ENCODE data around the gene NRK.
A peak's percentile ranks its signal among the peaks of the same experiment; 100 is the strongest.
"Not testable (repeated sequence)": the region's sequence is repeated elsewhere in the genome, so short reads cannot be mapped to it uniquely, and the experiment has no call there.

Gene NRK, protein sequence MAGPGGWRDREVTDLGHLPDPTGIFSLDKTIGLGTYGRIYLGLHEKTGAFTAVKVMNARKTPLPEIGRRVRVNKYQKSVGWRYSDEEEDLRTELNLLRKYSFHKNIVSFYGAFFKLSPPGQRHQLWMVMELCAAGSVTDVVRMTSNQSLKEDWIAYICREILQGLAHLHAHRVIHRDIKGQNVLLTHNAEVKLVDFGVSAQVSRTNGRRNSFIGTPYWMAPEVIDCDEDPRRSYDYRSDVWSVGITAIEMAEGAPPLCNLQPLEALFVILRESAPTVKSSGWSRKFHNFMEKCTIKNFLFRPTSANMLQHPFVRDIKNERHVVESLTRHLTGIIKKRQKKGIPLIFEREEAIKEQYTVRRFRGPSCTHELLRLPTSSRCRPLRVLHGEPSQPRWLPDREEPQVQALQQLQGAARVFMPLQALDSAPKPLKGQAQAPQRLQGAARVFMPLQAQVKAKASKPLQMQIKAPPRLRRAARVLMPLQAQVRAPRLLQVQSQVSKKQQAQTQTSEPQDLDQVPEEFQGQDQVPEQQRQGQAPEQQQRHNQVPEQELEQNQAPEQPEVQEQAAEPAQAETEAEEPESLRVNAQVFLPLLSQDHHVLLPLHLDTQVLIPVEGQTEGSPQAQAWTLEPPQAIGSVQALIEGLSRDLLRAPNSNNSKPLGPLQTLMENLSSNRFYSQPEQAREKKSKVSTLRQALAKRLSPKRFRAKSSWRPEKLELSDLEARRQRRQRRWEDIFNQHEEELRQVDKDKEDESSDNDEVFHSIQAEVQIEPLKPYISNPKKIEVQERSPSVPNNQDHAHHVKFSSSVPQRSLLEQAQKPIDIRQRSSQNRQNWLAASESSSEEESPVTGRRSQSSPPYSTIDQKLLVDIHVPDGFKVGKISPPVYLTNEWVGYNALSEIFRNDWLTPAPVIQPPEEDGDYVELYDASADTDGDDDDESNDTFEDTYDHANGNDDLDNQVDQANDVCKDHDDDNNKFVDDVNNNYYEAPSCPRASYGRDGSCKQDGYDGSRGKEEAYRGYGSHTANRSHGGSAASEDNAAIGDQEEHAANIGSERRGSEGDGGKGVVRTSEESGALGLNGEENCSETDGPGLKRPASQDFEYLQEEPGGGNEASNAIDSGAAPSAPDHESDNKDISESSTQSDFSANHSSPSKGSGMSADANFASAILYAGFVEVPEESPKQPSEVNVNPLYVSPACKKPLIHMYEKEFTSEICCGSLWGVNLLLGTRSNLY (N-terminal part only)

DNA sequence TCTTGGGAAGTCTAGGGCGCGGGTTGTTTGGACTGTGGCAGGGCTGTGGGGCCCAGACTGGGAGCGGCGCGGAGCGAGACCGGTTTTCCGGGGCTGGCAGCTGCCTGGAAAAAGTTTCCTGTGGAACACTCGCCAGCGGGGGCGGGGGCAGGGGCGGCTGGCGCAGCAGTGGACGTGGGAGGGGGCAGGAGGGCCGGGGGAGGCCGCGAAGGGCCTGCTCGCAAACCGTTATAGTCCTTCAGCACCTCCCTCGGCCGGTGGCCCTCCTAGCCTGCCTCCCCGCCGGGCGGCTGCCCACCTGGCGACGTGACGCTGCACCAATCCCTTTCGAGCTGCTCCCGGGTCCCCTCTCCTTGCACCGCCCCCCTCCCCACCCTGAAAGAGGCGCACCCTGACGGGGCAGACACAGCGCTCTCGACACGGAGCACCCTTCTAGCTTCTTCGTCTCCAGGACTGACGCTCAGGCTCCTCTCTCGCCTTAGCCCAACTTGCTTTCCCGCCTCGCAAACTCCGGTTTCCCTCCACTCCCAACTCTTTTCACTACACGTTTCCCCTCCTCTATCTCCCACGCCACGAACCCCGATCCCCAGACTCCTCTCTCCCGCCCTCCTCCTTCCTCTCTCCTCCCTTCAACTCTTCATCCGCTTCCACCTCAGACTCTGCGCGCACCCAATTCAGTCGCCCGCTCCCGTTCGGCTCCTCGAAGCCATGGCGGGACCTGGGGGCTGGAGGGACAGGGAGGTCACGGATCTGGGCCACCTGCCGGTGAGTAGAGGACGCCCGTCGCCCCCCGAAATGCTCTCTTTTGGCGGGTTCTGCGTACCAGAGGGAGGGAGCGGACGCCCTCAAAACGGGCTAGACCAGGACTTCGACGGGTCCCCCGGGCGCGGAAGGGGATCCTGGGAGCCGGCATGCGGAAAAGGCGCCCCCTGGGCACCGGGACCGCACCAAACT lies at the start of gene NRK:
TSS of gene NRK (plus strand) at position 402 of the 954 bp plus-strand sequence. CDS start at position 709, 307 bp downstream.
- no peak for DNase-seq

DNA sequence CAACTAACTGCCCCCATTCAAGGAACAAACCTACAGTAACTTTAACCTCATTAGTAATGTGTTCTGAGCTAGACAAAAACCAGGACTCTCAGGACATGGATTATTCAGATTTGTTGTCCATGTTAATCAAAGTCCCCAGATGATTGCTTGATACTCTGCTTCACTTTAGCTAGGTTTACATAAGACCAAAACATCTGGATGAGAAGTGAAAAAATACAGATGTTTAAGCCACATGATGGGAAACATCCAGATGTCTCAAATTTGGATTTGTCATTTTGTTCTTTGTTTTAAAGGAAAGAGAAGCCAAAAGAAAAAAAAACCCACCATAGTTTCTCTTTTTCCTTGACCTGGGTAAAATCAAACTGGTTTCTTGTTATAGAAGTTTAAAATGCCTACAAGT lies 48.5 kb upstream of the NRK start:
- no peak for DNase-seq

DNA sequence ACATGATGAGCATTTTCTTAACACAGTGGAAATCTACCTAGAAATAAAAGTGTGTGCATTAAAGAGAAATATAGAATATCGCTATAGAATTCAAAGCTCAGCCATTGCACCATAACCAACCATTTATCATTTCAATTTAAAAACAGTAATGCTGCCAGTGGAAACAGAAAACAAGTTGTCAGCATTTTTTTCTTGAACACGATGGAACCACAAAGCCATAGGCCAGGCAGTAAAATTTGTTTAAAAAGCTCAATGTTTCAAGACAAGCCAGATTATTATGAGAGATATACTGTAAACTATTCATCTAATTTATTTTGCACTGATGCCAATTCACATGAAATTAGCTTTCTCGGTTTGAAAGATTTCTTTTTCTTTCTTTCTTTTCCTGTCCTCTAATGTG lies 46.7 kb upstream of the NRK start:
- DNase-seq: no peak

DNA sequence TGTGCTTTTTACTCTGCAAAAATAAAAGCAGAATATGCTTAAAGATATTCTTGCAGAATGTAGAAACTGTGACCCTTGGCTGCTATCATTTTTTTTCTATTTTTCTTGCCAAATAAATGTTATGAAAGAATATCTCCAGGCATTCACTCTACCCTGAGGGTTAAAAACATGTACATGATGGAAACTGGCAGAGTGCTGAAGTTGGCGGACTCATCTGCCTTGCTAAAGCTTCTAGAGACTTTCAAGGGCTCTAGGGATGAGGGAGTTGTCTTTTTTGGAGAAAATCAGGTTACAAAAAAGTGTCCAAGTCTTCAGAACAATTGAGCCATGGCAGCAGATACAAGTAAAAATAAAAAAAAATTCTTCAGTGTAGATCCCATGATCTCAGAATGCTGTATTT lies 40.5 kb upstream of the NRK start:
- no peak for DNase-seq

DNA sequence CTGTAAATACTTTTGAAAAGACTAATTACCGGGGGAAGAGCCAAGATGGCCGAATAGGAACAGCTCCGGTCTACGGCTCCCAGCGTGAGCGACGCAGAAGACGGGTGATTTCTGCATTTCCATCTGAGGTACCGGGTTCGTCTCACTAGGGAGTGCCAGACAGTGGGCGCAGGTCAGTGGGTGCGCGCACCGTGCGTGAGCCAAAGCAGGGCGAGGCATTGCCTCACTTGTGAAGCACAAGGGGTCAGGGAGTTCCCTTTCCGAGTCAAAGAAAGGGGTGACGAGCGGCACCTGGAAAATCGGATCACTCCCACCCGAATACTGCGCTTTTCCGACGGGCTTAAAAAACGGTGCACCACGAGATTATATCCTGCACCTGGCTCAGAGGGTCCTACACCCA lies 25.5 kb upstream of the NRK start:
- DNase-seq: not testable (repeated sequence)

DNA sequence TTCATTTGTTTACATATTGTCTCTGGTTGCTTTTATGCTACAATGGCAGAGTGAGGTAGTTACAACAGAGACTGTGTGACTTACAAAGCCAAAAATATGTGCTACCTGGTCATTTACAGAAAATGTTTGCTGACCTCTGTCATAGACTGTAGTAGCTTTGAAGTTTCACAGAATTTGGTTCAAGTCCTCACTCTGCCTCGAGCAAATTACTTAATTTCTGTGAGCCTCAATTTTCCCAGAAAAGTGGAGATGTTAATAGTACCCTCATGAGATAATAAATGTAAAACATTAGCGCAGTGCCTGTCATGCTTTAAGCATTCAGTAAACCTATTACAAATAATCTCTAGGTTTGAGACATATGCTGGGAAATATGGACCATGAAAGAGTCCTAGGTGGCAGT lies 18.4 kb upstream of the NRK start:
- no peak for DNase-seq

DNA sequence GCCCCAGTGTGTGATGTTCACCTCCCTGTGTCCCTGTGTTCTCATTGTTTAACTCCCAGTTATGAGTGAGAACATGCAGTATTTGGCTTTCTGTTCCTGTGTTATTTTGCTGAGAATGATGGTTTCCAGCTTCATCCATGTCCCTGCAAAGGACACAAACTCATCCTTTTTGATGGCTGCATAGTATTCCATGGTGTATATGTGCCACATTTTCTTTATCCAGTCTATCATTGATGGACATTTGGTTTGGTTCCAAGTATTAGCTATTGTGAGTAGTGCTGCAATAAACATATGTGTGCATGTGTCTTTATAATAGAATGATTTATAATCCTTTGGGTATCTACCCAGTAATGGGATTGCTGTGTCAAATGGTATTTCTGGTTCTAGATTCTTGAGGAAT lies 16.7 kb upstream of the NRK start:
- DNase-seq: not testable (repeated sequence)

DNA sequence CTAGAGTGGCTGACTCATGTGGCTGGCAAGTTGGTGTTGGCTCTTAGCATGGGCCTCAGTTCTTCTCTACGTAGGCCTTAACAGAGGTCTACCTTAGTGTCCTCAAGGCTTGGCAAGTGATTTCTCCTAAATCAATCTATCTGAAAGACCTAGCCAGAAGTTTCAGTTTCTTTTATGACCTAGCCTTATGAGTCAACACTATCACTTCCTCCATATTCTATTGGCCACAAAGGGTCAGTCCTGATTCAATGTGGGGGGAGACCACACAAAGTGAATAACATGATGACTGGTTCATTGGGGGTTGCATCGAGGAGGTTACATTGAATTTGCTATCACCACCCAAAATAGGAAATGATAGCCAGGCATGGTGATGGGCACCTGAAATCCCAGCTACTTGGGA lies 5.8 kb upstream of the NRK start:
- no peak for DNase-seq

DNA sequence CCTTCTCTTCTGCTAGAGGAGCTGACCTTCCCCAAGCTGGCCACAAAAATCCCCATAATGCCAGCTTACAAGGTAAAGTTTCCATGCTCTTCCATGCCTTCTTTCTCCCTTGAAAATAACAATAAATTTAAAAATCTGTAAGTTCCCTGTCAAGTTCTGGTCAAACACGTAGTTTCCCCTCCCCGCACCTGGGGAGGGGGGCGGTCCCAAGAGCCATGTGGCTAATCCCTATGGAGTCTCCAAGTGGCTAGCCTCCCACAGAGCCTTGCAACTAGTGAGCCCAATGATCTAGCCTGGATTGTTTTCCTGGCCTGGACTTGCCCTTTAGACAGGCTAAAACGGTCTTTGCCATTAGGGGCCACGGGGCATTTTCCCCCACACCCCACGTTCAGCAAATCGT lies 2.1 kb upstream of the NRK start:
- no peak for DNase-seq

DNA sequence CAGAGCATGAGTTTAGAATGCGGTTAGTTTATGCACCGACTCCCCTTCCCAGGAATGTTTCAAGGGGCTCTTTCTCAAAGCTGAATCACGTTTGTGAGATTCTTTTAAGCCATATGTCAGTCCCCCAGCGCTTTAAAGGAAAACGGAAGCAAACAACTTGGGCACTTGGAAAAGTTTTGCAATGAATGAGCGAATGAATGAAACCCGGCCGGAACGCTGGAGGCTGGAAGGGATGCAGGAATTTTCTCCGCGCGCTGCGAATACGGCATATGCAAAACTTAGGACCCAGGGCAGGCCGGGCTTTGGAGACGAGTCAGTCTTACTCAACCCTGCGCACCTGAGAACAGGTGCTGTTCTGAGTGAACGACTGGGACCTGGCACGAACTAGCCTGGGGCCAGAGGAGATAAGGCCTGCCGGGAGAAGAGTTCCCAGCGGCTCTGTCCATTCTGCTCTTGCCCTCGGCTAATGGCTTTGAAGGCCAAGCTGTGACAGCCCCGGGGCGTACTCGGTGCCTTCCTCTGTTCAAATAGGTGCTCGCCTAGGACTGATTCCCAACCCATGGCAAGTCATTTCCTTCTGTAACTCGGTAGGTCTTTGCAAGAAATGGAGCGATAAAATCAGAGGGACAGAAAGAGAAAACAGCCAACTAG lies 743 bp upstream of the NRK start:
- no peak for DNase-seq

DNA sequence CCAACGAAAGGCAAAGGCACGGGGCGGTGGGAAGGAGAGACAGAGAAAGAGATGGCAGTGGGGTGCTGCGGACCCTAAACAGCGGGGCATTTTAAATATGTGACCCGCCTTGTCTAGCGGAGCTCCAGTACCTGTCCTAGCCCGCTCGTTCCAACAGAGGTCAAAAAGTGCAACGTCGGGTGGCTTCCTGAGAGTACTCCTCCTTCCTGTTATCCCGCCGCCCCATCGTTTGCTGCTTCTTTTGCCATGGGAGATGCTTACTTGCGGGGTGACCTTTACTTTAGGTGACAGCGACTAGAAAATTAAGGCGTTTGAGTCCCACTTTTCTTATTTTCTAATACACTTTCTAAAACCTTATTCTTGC lies 735 bp downstream of the NRK start:
- no peak for DNase-seq

DNA sequence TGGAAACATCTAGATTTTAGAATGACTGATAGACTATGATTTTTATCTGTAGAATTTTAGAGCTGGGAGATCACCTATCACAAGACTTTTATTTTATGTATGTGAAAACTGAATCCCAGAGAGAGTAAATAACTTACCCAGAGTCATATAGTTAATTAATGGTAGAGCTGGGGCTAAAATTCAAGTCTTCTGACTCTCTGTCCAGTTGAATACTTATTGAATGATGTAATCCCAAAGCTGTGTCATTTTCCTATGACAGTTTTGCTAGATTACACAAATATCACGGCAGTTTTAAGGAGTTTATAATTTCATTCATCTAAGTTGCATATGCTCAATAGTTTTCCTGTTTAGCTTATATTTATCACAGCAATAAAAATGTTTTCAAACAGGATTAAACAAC lies 6.7 kb downstream of the NRK start:
- DNase-seq: no peak

DNA sequence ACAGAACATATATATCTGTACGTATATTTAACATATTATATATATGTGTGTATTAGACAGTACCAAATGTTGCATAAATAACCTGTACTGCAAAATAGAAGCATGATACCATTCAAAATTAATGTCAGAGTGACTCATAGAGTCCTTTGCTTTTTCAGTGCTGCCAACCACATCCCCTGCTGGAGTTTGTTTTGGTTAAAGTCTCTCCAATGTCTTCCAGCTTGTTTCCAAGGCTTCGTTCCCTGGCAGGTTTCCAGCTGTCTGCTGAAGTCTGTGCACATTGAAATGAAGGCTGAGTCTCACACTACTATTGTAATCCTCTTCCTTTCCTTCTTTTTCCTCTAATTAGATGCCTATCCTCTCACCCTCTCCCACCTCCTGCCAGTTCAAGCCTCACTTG lies 14.9 kb downstream of the NRK start:
- peak; percentile 62 to 75 for DNase-seq

DNA sequence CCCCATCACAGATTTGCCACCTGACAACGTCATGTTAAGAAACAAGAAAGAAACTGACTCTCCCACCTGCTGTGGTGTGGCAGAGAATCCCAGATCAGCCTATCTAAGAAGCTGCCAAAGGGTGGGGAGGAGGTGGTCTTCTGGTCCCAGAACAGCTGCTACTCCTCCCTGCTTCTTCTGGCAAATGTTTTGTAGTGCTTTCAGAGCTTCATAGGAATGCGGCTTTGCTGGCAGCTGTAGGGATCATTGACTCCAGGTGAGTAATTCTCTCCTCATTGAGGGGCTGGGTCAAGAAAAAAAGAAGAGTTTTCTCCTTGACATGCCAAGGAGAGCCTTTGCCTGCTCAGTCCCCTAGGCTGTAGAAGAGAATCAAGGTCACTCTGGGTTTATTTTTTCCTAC lies 23.3 kb downstream of the NRK start:
- DNase-seq: no peak

DNA sequence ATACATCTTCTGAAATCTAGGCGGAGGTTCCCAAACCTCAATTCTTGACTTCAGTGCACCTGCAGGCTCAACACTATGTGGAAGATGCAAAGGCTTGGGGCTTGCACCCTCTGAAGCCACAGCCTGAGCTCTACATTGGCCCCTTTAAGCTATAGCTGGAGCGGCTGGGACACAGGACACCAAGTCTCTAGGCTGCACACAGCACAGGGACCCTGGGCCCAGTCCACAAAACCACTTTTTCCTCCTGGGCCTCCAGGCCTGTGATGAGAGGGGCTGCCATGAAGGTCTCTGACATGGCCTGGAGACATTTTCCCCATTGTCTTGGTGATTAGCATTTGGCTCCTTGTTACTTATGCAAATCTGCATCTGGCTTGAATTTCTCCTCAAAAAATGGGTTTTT lies 27.8 kb downstream of the NRK start:
- DNase-seq: not testable (repeated sequence)

DNA sequence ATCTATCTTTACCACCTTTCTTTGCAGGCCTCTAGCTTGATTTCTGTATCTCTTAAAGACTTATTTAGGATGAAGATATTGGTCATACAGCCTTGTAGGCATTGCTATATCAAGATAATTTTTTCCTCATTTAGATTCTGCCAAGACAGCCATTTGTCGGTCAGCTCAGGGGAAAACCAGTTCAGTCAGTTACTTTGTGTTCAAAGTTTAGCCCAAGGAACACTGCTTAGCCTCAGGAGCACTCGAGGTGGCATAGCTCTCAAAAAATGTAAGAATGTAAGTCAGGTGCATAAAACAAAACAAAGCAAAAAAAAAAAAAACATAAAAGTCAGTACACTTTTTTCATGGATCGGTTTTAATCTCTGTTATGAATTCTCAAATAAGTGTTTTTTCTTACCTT lies 43.4 kb downstream of the NRK start:
- DNase-seq: no peak

DNA sequence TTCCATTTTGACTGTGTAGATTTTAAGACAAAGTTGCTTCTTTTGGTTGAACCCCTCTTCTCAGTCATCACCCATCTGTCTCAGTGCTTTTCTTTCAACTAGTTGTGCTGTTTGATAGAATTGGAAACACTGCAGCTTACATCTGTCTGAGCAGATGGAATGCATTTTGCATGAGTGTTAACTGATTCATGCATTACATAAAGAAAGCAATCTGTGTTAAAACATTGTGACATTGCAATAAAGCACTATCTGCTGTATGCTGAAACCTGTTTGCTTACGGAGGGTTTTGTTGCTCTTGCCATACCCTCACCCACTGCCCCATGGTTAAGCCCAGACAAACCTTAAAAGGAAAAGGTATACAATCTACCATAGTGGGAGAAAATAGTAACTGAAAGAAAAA lies 47.4 kb downstream of the NRK start:
- DNase-seq: no peak

DNA sequence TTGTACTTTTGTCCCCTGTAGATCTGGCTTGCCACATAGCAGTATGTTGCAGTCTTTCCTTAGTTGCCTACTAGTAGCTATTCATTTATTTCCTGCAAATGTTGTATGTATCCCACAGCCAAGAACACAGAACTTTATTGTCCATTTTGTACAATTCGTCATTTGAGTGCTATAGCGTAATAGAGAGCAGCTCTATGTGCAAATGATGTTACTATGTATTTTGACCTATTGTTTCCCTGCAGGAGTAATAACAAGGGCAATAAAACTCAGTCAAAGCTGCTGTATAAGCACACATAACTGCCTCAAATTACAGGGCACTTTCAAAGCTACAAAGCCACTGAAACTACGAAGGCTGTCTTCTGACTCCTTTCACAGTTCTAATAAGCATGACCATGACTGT lies 48.1 kb downstream of the NRK start:
- DNase-seq: no peak

DNA sequence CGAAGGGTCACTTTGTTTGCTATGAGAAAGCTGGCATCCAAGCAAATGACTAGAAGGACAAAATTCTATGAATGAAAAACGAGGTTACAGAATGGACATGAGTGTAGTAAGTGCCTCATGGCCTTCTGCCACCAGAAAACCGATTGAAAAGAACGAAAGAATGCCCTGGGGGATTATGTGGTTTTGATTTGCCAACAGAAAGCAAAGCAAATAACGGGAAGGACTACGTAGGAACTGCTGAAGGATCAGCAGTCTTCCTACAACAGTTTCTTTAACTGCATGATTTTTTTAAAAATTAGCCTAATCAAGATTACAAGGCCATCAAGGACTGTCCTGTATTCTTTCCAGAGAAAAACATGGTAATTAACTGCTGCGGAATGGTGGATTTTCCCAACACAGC lies 50.6 kb downstream of the NRK start:
- no peak for DNase-seq

DNA sequence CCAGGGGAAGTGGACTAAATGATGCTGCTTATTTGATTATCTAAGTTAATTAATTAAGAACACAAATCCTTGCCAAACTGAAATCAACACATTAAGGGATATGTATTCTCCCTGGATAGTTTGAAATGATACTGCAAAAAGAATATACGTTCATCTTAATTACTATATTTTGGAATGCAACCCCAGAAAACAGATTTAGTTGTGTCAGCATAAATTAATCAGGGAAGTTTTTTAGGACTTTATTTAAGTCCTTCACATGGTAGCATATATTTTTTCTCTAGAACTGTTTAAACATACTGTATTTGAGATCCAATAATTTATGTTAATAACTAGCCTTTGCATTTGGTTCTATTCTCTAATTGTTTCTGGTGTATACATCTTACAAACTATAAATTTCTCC lies 52.5 kb downstream of the NRK start:
- no peak for DNase-seq

DNA sequence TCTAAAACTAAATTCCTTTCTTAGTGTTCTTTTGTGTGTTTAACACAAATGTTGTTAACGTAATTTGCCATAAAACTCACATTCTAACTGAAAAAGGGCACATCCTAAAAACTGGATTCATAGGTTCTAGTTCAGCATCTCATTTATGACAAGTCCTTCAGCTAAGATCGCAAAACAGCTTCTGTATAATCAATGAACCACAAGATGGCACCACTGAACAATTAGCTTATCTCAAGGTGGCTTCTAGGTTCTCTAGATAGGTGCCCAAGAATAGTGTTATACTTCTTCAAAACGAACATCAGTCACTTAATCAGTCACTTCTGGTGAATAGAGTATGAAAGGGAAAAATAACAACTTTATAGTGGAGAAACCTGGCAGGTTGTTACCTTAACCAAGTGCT lies 54.3 kb downstream of the NRK start:
- peak in 1 of 2 experiments; percentile 10 for DNase-seq

DNA sequence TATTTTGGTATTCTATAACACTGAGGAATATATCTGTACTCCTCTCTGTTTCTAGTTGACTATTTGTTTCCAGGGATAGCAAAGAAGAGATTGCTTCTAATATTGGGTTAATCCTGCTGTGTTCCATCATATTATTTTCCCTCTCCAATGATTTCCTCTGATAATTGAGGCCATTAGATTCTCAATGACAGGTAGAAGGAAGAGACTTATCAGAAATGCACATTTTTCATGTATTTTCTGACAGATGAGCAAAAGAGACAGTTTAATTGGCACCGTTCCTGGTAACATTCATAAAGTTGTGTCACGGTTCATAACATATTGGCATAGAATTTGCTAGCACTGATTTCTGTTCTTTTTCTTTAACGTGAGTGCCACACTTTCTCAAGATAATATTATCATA lies 58.2 kb downstream of the NRK start:
- DNase-seq: no peak

All from NCI-H446 (cell line).